Kidney capillary endothelial cell (primary cell): ENCODE data around the gene OGFOD1.
A peak's percentile ranks its signal among the peaks of the same experiment; 100 is the strongest.

Experiments
- DNase-seq: peaks from one replicate; pipeline ENCODE4 v3.0.0-alpha.2; 2018; ENCODE audit warnings: low spot score

The OGFOD1 gene

DNA sequence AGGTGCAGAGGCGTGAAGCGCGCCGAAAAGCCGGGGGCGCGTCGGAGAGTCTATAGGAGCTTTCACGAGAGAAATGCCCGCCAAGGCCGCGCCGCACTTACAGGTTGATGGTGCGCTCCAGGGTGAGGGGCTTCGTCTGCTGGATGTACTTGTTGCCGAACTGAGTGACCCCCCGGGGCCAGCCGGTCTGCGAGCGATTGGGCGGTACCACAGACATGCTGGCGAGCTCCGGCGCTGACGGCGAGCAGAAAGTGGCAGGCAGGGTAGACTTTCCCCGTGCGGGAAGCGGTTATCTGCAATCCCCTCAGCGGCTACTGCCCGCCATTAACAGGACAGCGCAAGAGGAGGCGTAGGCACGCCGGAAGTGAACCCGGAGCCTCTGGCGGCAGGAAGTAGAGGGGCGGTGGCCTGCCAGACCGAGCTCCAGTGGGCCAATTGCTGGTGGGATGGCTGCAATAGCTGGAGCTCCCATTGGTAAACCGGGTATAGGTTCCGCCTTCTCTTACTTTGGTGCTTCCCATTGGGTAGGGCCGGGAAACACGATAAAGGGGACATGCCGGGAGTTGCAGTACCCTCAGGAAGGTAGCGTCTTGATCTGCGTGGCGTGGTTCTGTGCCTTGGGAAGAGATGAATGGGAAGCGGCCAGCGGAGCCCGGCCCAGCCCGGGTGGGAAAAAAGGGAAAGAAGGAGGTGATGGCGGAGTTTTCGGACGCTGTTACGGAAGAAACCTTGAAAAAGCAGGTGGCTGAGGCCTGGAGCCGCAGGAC, at the start of gene OGFOD1, which contains the start of gene NUDT21:
Gene OGFOD1, plus strand, starts transcription at position 569 of the 767 bp plus-strand sequence. Its CDS starts 59 bp downstream, at position 628.
Gene NUDT21, minus strand, starts transcription at position 347 of the 767 bp plus-strand sequence. Its CDS starts 130 bp downstream, at position 217.
- peak; percentile 99 for DNase-seq

DNA sequence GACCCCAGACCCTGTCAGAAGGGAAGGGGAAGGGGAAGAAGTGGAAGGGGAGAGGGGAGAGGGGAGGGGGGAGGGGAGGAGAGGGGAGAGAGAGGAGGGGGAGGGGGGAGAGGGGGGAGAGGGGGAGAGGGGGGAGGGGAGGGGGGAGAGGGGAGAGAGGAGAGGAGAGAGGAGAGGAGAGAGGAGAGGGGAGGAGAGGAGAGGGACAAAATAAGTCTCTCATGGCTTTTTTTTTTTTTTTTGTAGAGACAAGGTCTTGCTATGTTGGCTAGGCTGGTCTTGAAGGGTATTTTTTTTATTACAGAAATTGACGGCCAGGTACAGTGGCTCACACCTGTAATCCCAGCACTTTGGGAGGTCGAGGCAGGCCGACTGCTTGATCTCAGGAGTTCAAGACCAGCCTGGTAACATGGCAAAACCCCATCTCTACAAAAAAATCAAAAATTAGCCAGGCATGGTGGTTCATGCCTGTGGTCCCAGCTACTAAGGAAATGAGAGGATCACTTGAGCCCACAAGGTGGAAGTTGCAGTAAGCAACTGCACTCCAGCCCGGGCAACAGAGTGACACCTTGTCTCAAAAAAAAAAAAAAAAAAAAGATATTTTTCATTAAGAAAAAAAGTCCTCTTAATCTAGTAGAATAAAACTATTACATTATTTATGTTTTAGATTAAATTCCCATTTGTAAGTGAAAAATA, 45.2 kb upstream of the OGFOD1 start:
- DNase-seq: no peak

DNA sequence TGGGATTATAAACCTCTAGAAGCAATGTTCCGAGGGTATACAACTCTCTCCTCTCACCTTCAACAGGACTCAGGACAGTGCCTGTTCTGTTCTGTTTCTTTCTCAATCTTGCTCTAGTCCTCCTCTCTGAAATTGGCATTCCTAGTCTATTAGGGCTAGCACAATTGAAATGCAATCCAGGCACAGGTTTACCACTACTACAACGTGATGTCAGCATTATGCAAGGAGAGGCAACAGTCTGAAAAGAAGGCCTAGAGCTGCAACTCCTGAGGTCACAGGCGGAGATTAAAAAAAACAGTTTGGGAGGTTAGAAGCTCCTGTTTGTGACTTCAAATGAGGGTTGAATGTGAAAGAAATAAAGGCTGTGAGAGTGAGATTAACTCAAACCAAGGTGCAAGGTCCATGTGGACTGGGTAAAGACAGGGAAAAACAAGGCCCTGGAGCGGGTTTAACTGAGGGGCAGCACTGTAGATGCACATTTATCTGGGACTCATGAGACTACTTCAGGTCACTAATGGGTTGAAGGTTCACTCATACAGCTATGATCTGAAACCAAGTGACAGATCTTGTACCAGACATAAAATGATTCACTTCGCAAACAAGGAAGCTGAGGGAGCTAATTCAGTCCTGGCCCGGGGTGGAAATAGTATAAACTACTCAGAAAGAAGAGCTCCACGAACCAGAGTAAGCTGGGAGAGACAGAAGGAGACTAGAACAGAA, 42.8 kb upstream of the OGFOD1 start:
- DNase-seq: no peak

DNA sequence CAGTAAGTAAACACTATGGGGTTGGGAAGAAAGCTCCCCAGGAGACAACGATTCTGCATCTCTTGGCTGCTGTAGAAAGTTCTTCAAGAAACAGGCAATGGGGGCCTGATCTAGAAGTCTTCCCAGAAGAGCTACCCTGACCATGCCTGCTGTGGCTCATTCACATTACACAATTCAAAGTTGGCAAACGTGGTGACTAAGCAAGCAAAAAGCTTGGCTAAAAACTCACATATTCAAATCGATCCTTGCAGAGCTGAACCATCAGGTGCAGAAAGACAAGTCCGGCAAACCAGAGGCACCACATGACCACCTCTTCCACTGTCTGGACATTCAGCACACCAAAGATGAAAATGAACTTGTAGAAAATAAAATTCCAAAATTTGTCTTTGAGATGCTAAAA, 42.2 kb upstream of the OGFOD1 start:
- no peak for DNase-seq

DNA sequence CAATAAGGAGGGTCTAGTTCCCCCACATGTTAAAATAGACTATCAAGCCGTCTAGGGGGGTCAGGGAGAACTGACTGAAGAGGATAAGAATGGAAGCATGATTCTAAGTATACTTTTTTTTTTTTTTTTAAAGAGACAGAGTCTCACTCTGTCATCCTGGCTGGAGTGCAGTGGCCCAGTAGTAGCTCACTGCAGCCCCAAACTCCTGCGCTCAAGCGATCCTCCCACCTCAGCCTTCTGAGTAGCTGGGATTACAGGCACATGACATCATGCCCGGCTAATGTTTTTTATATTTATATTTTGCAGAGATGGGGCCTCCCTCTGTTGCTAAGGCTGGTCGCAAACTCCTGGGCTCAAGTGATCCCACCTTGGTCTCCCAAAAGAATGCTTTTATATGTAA, 40.2 kb upstream of the OGFOD1 start:
- no peak for DNase-seq

DNA sequence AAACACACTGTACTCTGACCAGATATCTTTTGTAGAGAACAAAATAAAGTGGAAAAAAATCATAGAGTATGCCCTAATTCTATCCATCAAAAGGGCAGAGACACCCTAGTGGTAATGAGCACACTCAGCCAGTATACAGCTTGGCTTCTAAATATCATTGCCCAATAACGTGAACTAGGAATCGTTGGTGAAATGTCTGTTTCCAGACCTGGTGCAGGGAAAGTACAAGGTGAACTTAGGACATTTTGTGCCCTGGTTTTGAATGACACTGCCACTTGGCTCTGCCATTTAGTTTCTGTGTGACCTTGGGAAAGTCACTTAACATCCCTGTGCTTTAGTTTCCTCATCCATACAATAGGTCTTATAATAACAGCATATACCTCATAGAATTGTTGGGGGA, 39.7 kb upstream of the OGFOD1 start:
- DNase-seq: no peak

DNA sequence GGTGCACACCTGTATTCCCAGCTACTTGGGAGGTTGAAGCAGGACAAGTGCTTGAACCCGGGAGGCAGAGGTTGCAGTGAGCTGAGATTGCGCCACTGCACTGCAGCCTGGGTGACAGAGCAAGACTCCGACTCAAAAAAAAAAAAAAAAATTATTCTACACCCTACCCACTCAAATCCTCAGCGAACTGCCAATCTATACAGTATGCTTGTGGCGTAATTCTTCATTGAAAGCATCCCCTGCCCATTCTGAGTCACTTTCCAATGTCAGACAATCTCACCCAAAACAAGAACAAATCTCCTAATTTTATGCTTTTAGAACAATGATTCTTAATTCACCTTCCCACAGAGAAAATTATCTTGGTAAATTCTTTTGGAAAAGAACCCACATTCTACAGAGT, 38.0 kb upstream of the OGFOD1 start:
- no peak for DNase-seq

DNA sequence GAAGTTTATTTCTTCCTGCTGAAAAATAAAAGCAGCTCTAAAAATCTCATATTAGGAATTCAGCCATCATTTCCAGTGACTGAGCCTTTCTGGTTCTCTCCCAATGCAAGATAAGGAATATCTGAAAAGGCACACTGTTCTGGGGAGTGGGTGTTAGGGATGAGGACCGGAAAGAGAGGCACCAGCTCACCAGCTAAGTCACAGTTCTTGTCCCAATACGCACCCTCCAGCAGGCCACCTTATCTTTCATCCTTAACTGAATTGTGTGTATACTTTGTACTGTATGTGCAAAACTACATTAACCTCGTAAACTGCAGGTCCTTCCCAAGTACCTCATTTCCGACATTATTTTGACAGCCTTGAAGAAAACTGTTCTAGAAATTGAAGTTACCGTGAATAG, 37.0 kb upstream of the OGFOD1 start:
- no peak for DNase-seq

DNA sequence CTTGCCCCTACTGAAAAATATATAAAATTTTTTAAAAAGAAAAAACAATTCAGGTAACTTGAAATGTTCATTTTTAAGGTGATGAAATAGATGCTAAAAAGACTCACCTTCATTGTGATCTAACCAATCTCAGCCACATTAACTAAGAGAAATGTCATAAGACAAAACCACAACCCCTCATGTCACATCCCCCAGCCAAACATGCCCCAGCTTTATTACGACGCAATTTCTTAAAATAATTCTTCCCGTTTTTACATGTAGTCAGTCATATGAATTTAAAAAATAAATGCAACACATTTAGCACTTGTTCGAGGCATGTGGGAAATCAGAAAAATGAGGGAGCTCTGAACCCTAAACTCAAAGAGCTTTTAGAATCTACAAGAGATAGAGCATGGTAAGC, 35.5 kb upstream of the OGFOD1 start:
- no peak for DNase-seq

DNA sequence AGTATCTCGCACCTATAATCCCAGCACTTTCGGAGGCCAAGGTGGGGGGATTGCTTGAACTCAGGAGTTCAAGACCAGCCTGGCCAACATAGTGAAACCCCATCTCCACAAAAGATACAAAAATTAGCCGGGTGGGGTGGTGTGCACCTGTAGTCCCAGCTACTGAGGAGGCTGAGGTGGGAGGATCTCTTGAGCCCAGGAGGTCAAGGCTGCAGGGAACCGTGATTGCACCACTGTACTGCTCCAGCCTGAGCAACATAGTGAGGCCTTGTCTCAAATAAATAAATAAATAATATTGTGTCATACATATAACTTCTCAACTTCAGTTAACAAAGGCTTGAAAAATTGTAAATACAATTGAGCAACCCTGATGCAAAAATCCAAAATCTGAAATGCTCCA, 34.2 kb upstream of the OGFOD1 start:
- no peak for DNase-seq

DNA sequence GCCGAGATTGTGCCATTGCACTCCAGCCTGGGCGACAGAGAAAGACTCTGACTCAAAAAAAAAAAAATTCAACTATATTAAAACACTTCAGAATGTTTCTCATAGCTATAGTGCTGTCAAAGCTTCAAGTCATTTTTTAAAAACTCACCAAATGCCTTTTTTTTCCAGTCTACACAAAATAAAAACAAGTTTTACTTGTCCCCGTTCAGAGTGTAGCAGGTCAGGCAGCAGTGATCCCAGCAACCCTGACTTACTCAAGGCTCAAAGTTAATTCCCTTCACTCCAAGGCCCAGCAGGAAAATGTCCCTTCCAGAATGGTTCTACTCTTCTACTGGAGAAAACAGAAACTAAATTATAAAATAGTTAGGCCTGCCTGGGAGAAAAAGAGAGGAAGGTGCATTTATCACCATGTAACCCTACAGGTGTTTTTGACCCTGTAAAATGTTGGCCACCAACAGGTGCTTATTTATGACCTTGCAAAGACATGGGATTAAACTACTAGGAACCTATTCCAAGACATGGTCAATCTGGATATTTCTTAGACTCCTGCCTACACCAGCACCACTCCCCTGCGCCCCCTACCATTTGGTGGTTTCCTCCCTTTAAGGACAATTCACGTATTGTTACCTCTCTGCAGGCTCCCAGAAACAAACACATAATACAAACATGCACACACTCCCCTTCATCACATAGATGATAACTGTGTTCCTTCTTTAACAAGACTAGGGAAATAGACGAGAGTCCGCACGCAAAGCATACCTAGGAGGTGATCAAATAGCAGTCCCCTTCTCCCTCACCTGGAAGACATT, 31.4 kb upstream of the OGFOD1 start:
- no peak for DNase-seq

DNA sequence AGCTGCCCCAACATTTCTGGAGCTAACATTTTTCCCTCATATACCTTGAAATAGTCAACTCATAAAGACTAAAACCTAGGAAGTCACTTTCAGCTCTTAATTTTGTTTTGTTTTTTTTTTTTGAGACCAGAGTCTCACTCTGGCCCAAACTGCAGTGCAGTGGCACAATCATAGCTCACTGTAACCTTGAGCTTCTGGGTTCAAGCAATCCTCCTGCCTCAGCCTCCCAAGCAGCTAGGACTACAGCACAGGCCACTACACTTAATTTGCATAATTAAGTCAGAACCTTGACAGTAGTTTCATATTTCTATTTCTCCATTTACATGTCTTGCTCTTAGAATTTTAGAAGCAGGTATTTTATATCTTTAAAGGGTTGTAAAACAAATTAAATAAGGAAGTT, 30.7 kb upstream of the OGFOD1 start:
- no peak for DNase-seq

DNA sequence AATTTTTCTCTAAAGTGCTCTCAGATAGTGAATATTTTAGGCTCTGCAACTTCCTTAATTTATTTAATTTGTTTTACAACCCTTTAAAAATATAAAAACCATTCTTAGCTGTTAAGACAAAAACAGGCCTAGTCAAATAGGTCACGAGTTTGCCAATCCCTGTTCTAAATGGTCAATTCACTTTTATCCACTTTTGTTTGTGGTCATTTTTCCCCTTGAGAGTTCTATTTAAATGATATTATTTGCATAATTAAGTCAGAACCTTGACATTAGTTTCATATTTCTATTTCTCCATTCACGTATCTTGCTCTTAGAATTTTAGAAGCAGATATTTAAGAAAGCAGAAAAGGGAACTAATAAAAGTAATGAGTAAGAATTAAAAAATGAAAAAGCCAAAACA, 30.0 kb upstream of the OGFOD1 start:
- no peak for DNase-seq

DNA sequence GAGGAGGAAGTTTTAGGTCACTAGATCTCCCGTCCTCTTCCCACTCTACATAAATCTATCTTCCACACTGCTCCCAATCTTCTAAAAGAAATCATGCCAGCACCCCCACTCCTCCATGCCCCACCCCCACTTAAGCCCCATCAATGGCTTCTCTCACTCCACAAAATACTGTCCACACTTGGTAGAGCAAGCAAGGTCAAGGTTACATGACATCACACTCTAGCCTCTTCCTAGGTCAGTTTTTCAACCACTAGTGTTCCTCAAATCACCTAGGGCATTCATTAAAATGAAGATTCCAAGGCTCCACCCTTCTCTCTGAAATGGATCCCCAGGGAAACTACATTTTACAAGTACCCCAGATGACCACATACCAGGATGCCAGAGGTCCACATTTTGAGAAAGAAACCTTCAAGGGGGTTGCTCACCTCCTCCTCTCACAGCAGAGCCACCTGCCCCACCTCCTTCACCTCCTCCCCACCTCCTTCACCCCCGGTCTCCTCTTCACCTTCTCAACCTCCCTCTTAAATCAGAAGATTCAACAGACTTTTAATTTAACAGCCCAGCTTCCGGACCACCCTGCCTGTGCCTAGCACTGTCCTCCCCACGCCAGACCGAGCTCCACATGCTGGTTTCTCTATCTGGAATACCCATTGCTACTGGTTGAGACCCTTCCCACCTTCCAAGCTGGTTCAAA, 29.2 kb upstream of the OGFOD1 start:
- DNase-seq: no peak

DNA sequence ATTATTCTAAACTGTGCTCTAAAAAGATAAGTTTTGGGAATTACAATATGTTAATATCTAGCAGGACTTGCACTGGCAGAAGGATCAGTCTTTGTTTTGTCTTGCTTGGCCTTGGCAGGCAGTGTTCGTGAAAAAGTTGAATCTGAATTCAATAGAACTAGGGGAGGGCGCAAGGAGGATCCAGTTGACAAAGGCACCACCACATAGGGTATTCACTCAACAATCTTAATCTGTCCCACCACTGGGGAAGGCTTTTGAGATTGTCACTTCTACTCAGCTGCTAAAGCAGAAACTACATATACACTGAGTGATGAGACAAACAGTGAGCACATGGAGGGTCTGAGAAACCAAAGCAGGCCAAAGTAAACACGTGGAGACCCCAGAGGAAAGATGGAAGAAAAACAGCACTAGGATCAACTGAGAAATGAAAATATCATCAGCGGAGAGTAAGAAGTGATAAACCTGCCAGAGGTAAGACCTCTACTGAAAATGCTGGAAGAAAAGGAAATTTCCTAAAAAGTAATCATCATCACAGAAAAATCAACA, 28.4 kb upstream of the OGFOD1 start:
- no peak for DNase-seq

DNA sequence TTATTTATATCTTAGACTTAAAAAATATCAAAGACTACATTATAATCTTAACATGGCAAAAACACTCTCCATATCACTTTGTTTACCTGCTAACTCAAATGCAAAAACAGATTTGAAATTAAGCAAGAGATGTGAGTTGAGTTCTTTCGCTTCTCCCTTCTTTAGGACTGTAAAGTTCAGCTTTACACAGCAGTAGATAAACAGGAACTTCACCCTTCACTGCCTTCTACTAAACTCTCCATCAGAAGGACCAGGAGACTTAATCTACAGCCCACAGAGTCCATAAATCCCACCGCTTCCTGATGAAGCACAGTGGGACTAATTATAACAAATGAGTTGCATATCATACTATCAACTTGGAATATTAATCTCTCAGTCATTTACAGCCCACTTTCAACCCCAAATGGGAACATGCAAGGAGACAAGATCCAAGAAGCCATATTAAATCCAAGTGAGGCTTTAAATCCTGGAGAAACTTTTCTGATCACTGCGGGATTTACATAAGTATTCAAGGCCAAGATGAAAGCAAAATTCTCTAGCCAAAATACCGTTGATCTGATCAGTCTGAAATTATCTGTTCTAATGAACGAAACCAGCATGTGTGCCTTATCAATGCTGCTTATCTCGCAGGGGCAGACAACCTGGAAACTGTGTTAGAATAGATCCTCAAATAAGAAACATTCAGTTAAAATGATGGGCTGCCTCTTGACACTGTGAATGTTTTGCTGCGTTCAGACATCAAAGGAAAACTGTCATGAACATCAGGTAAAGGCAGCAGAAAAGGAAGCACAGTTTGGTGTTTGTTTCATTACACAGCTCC, 27.6 kb upstream of the OGFOD1 start:
- DNase-seq: no peak

DNA sequence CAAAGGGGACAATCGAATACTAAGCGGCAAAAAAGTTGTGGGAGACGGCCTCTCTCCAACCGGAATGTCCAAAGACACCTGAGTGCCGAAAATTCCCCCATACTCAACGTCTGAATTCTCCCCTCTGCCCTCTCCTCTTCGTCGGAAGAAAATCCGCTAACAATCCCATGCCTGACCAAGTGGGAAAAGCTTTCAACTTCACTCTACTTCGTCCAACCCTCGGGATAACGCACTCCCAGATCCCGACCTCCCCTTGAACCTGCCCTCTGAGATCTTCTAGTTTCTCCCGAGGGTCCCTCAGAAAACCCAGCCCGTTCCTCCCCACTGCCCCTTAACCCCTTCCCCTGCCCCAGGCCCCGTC, 27.0 kb upstream of the OGFOD1 start:
- DNase-seq: no peak

DNA sequence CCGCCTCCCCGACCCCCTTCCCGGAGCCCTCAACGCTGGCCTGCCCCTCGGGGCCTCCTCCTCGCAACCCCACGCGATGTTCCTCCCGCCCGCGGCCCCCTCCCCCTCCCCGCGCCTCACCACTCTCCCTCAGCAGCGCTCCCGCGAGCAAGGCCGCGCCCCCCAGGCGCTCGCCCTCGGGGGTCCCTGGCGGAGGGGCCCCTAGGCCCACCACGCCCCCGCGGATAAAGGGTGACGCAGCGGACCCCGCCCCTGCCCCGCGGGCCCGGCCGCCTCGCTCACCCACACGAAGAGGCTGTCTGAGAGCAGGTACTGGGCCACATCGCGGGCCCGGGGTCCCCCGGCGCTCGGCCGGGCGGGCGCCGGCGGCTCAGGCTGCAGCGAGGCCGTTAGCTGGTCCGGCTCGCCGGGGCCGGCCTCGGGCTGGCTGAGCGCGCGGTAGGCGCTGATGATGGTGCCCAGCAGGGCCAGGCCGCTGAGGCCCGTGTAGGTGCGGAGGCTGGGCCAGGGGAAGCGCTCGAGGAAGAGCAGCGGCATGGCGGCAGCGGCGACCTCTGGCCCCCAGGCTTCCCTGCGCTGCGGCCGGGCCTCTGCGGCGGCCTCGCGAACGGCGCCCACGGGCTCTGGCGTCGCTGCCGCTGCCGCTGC, 26.4 kb upstream of the OGFOD1 start:
- no peak for DNase-seq

DNA sequence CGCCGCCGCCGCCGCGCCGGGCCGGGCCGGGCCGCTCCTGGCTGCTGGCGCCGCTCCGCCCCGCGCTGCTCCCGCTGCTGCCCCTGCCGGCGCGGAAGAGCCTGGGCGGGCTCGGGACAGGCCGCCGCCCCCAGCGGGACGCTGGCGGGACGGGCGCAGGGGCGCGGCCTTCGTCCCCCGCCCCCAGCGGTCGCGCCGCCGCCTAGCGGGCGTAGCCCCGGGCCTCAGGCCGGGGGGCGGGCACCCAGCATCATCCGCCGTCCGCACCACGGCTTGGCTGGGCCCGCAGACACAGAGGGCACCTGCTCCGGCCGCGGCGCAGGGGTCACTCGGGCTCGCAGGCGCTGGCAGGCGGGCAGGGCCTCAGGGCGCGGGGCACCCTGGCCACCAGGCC, 25.9 kb upstream of the OGFOD1 start, which contains the start of gene AMFR:
Gene AMFR, minus strand, starts transcription at position 107 of the 394 bp plus-strand sequence. CDS start 218 bp downstream, outside the sequence.
- peak; percentile 67 for DNase-seq

DNA sequence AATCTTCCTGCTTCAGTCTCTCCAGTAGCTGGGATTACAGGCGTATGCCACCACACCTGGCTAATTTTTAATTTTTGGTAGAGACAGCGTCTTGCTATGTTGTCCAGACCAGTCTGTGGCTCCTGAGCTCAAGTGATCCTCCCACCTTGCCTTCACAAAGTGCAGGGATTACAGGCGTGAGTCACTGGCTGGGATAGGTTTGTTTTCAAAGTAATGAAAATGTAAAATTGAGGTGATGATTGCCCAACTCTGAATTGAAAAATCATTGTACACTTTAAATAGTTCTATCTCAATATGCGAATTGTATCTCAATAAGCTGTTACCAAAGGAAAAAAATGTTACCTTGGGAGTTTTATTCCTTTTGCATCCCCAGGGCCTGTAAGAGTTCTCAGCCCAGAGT, 24.8 kb upstream of the OGFOD1 start:
- no peak for DNase-seq
